HPDE6-E6E7 (cell line): ENCODE results near the gene RTN1.
"Not testable (repeated sequence)": the region's sequence is repeated elsewhere in the genome, so short reads cannot be mapped to it uniquely, and the experiment has no call there.

Source experiments
- DNase-seq: peaks from one replicate; pipeline ENCODE4 v3.0.0; 2011; ENCODE audit warnings: missing footprints; ENCODE audit errors: extremely low spot score

The RTN1 gene

GRCh38 chr14:59705245-59705644, 165.3 kb downstream of the RTN1 start:
- DNase-seq: no peak

- no peak for DNase-seq
These were observed 166.4 kb downstream of the RTN1 start for GRCh38 chr14:59704054-59704645.

DNA sequence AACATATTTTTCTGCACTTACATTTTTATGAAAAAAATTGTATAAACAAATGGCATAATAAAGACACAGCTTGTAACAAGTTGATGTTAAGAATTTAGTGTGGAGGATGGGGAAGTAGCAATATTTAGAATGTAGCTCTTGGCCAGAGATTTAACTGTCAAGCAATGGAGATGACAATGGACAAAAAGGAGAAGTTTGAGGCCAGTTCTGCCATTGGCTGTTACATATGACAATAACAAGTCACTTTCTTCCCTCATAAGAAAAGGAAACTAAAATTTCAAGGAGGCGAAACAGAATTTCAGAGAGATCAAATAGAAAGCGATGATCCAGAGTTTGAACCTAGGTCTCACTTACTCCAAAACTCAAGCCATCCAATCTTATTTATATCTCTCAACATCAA, 171.1 kb downstream of the RTN1 start:
- no peak for DNase-seq

- no peak for DNase-seq
These were observed 171.8 kb downstream of the RTN1 start for GRCh38 chr14:59698793-59699192.

DNA sequence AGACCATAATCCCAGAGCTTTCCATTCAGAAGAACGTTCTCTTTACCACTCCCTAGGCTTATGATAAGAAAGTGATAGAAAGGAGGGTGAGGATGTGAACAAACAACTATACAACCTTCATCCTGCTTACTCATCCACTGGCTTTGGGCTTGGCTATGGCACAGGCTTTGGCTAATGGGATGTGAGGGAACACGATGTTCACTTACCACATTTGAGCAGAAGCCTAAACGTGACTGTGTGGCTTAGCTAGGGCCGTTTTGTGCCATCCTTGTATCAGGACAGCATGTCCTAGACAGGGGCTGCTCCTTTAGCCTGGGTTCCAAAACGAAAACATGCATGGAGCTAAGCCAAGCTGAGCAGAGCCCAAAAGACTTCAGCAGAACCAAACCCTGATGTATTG, 175.4 kb downstream of the RTN1 start:
- no peak for DNase-seq

DNA sequence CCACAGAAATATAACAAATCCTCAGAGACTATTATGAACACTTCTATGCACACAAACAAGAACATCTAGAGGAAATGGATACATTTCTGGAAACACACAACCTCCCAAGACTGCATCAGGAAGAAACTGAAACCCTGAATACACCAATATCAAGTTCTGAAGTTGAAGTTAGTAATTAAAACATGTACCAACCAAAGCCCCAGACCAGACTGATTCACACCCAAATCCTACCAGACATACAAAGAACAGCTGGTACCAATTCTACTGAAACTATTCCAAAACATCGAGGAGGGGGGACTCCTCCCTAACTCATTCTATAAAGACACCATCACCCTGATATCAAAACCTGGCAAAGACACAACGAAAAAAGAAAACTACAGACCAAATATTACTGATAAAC, 179.3 kb downstream of the RTN1 start:
- DNase-seq: no peak

- DNase-seq: no peak
These were observed 180.2 kb downstream of the RTN1 start for GRCh38 chr14:59690426-59690825.

- DNase-seq: peak; percentile 49
These were observed 182.1 kb downstream of the RTN1 start for GRCh38 chr14:59688224-59689170.

GRCh38 chr14:59687663-59688062, 182.9 kb downstream of the RTN1 start:
- DNase-seq: no peak

- DNase-seq: no peak
These were observed 190.7 kb downstream of the RTN1 start for GRCh38 chr14:59679872-59680271.

- no peak for DNase-seq
These were observed 192.2 kb downstream of the RTN1 start for GRCh38 chr14:59678352-59678751.

GRCh38 chr14:59677771-59678231, 192.8 kb downstream of the RTN1 start:
- DNase-seq: no peak

GRCh38 chr14:59675394-59675793, 195.2 kb downstream of the RTN1 start:
- no peak for DNase-seq

- DNase-seq: no peak
These were observed 205.8 kb downstream of the RTN1 start for GRCh38 chr14:59664741-59665140.

DNA sequence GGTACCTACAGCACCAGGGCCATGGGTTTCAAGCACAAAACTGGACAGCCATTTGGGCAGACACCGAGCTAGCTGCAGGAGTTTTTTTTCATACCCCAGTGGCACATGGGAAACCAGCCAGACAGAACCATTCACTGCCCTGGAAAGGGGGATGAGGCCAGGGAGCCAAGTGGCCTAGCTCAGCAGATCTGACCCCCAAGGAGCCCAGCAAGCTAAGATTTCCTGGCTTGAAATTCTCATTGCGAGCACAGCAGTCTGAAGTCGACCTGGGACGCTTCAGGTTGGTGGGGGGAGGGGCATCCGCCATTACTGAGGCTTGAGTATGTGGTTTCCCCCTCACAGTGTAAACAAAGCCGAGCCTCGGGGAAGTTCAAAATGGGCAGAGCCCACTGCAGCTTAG, 212.8 kb downstream of the RTN1 start:
- DNase-seq: no peak

- no peak for DNase-seq
These were observed 214.1 kb downstream of the RTN1 start for GRCh38 chr14:59656473-59656872.

DNA sequence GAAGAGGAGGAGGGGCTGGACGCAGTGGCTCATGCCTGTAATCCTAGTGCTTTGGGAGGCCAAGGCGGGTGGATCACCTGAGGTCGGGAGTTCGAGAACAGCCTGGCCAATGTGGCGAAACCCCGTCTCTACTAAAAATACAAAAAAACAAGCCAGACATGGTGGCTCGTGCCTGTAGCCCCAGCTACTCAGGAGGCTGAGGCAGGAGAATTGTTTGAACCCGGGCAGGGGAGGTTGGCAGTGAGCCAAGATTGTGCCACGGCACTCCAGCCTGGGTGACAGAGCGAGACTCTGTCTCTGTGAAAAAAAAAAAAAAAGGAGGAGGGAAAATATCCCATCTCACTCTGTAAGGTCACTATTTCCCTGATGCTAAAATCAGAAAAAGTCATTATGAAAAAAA, 216.4 kb downstream of the RTN1 start:
- not testable (repeated sequence) for DNase-seq

GRCh38 chr14:59646832-59647231, 223.7 kb downstream of the RTN1 start:
- DNase-seq: not testable (repeated sequence)

DNA sequence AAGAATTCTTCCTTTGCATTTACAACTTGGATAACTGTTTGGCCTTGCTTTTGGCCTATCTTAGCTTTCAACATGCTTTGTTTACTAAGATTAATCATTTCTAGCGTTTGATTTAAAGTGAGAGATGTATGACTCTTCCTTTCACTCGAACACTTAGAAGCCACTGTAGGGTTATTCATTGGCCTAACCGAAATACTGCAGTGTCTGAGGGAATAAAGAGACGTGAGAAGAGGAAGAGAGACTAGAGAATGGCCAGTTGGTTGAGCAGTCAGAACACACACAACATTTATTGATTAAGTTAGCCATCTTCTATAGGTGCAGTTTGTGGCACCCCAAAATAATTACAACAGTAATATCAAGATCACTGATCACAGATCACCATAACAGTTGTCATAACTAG, 231.7 kb downstream of the RTN1 start:
- DNase-seq: no peak

- DNase-seq: no peak
These were observed 236.0 kb downstream of the RTN1 start for GRCh38 chr14:59634617-59635016.

- DNase-seq: no peak
These were observed 237.1 kb downstream of the RTN1 start for GRCh38 chr14:59633486-59633885.

GRCh38 chr14:59632381-59632780, 238.2 kb downstream of the RTN1 start:
- no peak for DNase-seq

- DNase-seq: no peak
These were observed 239.3 kb downstream of the RTN1 start for GRCh38 chr14:59631237-59631636.
